ENCODE measurements around the gene TMEM181.

DNA sequence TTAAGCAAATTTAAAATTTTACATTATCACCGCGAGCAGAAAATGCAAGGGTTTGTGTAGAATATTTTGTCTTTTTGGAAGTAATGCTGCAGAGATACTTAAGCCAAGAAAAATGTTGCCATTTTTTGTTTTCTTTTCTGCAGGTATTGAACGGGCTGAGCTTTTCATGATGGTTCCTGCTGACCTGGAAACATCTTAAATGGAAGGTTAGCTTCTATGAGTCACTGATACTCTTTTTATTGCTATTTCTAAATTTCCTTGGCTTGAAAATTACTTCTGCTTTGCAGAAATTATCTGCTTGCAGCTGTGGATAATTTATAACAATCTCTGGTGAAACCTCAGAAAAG lies 102.7 kb downstream of the TMEM181 start:
- no peak for TF ChIP-seq EZH2 (IDR thresholded peaks at IDR 0.05; ENCODE audit: borderline replicate concordance)
- TF ChIP-seq, protein P1, sequence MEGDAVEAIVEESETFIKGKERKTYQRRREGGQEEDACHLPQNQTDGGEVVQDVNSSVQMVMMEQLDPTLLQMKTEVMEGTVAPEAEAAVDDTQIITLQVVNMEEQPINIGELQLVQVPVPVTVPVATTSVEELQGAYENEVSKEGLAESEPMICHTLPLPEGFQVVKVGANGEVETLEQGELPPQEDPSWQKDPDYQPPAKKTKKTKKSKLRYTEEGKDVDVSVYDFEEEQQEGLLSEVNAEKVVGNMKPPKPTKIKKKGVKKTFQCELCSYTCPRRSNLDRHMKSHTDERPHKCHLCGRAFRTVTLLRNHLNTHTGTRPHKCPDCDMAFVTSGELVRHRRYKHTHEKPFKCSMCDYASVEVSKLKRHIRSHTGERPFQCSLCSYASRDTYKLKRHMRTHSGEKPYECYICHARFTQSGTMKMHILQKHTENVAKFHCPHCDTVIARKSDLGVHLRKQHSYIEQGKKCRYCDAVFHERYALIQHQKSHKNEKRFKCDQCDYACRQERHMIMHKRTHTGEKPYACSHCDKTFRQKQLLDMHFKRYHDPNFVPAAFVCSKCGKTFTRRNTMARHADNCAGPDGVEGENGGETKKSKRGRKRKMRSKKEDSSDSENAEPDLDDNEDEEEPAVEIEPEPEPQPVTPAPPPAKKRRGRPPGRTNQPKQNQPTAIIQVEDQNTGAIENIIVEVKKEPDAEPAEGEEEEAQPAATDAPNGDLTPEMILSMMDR (IDR thresholded peaks at IDR 0.05; ENCODE audit: poor library complexity): no peak
